IMR-90 (cell line): Measurements from ENCODE around the gene AGXT. TPM values are rescaled to one million over a fixed set of nuclear protein-coding genes. Genes with fewer than 3 reads are reported as not detected.
A peak's percentile ranks its signal among the peaks of the same experiment; 100 is the strongest.

Experiments
- ATAC-seq: fragments of 200-7000 bp; cut with Tn5 transposase; 2 replicates; pipeline ENCODE4 v1.9.1; 2020; ENCODE audit warnings: low read depth, mild to moderate bottlenecking, moderate library complexity
- BruUV-seq: library from RNA; stranded (reverse); fragments of 400-500 nt; replicated peaks from 2 replicates; lab custom pipeline; 2021; lab: Mats Ljungman, UMichigan
- CTCF ChIA-PET: fragments of 300-600 bp; formaldehyde crosslinking; extraction: SDS; loops from one replicate; lab custom pipeline; 2021; ENCODE audit warnings: antibody characterized with exemption; lab: Yijun Ruan, JAX
- POLR2A ChIA-PET: fragments of 300-600 bp; sonication (Branson Sonifier 250); formaldehyde crosslinking; loops from one replicate; lab custom pipeline; 2022; ENCODE audit warnings: antibody characterized with exemption; ENCODE audit not compliant: unreplicated experiment; lab: Charles Lee
- DNase-seq: peaks from one replicate; pipeline ENCODE4 v3.0.0; 2013
- H2AFZ ChIP-seq: replicated peaks from 2 replicates; pipeline ENCODE3; 2013; ENCODE audit warnings: low read length, mild to moderate bottlenecking; ENCODE audit not compliant: poor library complexity
- H2AK5ac ChIP-seq: 2 replicates; pipeline ENCODE4 v1.6.1; 2013; ENCODE audit warnings: low read depth, low read length, inconsistent platforms
- H2AK9ac ChIP-seq: replicated peaks from 2 replicates; pipeline ENCODE3; 2013; ENCODE audit warnings: mild to moderate bottlenecking, low read depth, low read length, moderate library complexity; ENCODE audit not compliant: poor library complexity
- H2BK120ac ChIP-seq: 2 replicates; pipeline ENCODE4 v1.6.1; 2013; ENCODE audit warnings: low read depth, low read length, inconsistent platforms
- H2BK15ac ChIP-seq: 3 replicates; pipeline ENCODE4 v1.6.1; 2013; ENCODE audit warnings: low read depth, low read length, inconsistent platforms
- H2BK20ac ChIP-seq: 2 replicates; pipeline ENCODE4 v1.6.1; 2013; ENCODE audit warnings: low read depth, mild to moderate bottlenecking, inconsistent platforms, low read length, moderate library complexity
- H2BK5ac ChIP-seq: 2 replicates; pipeline ENCODE4 v1.6.1; 2013; ENCODE audit warnings: mild to moderate bottlenecking, low read depth, low read length, inconsistent platforms; ENCODE audit not compliant: poor library complexity, severe bottlenecking
- H3K14ac ChIP-seq: replicated peaks from 2 replicates; pipeline ENCODE4 v1.6.1; 2013; ENCODE audit warnings: low read depth, low read length, inconsistent platforms
- H3K18ac ChIP-seq: 2 replicates; pipeline ENCODE4 v1.6.1; 2013; ENCODE audit warnings: low read depth, low read length, control low read depth
- H3K23ac ChIP-seq: 2 replicates; pipeline ENCODE4 v1.6.1; 2013; ENCODE audit warnings: low read depth, low read length, inconsistent platforms
- H3K27ac ChIP-seq: 2 replicates; pipeline ENCODE4 v1.5.1; 2013; ENCODE audit warnings: mild to moderate bottlenecking, control low read depth, low read length; ENCODE audit not compliant: insufficient read depth
- H3K27me3 ChIP-seq: 2 replicates; pipeline ENCODE4 v1.6.1; 2013; ENCODE audit warnings: low read length; ENCODE audit not compliant: control insufficient read depth, insufficient read depth
- H3K36me3 ChIP-seq: 2 replicates; pipeline ENCODE4 v1.6.1; 2013; ENCODE audit warnings: low read length, mixed read lengths; ENCODE audit not compliant: control insufficient read depth, insufficient read depth
- H3K4ac ChIP-seq: 2 replicates; pipeline ENCODE4 v1.6.1; 2013; ENCODE audit warnings: low read depth, low read length, inconsistent platforms
- H3K4me1 ChIP-seq: 2 replicates; pipeline ENCODE4 v1.6.1; 2013; ENCODE audit warnings: low read length, mixed read lengths; ENCODE audit not compliant: control insufficient read depth, insufficient read depth
- H3K4me2 ChIP-seq: 2 replicates; pipeline ENCODE4 v1.6.1; 2013; ENCODE audit warnings: low read depth, mild to moderate bottlenecking, control low read depth, low read length, moderate library complexity
- H3K4me3 ChIP-seq: 2 replicates; pipeline ENCODE4 v1.5.1; 2013; ENCODE audit warnings: low read depth, mild to moderate bottlenecking, control low read depth, low read length, moderate library complexity; ENCODE audit not compliant: insufficient read depth
- H3K56ac ChIP-seq: 2 replicates; pipeline ENCODE4 v1.6.1; 2013; ENCODE audit warnings: low read length, inconsistent platforms; ENCODE audit not compliant: insufficient read depth; ENCODE audit errors: extremely low read depth
- H3K79me1 ChIP-seq, 2 experiments: 2 replicates each; pipeline ENCODE4 v1.6.1; 2013; ENCODE audit warnings: low read length in 2 of 2, inconsistent platforms in 1 of 2, low read depth in 1 of 2
- H3K9ac ChIP-seq: 2 replicates; pipeline ENCODE4 v1.6.1; 2013; ENCODE audit warnings: low read depth, low read length, control low read depth
- H3K9me1 ChIP-seq: 2 replicates; pipeline ENCODE4 v1.6.1; 2013; ENCODE audit warnings: low read length, inconsistent platforms; ENCODE audit not compliant: insufficient read depth
- H3K9me3 ChIP-seq: 2 replicates; pipeline ENCODE4 v1.6.1; 2013; ENCODE audit warnings: low read length; ENCODE audit not compliant: control insufficient read depth, insufficient read depth
- H4K20me1 ChIP-seq: 2 replicates; pipeline ENCODE4 v1.6.1; 2013; ENCODE audit warnings: low read length, inconsistent platforms; ENCODE audit not compliant: insufficient read depth
- H4K5ac ChIP-seq: 2 replicates; pipeline ENCODE4 v1.6.1; 2013; ENCODE audit warnings: mild to moderate bottlenecking, low read depth, low read length, control low read depth
- H4K8ac ChIP-seq, 2 experiments: 2 replicates each; pipeline ENCODE4 v1.6.1; 2013; ENCODE audit warnings: low read depth in 2 of 2, low read length in 2 of 2, control low read depth in 1 of 2, inconsistent platforms in 1 of 2
- H4K91ac ChIP-seq: 2 replicates; pipeline ENCODE4 v1.6.1; 2013; ENCODE audit warnings: low read depth, low read length, inconsistent platforms; ENCODE audit not compliant: insufficient read depth
- BHLHE40 ChIP-seq: fragments of 150-350 bp; IDR thresholded peaks from 2 replicates; pipeline ENCODE4 v1.6.1; 2016; ENCODE audit warnings: mild to moderate bottlenecking, low read depth, low read length
- CEBPB ChIP-seq: IDR thresholded peaks from 2 replicates; pipeline ENCODE4 v1.6.1; 2012; ENCODE audit warnings: low read depth, low read length, improper control_type of control experiment
- CHD1 ChIP-seq: IDR thresholded peaks from 2 replicates; pipeline ENCODE4 v1.6.1; 2012; ENCODE audit warnings: low read depth, low read length, improper control_type of control experiment
- ELK1 ChIP-seq: fragments of 150-350 bp; IDR thresholded peaks from 2 replicates; pipeline ENCODE4 v1.6.1; 2016; ENCODE audit warnings: low read depth, mild to moderate bottlenecking, low read length, moderate library complexity, borderline replicate concordance
- FOS ChIP-seq: fragments of 150-350 bp; IDR thresholded peaks from 2 replicates; pipeline ENCODE4 v1.6.1; 2016; ENCODE audit warnings: low read depth, low read length
- MAZ ChIP-seq: IDR thresholded peaks from 2 replicates; pipeline ENCODE4 v1.6.1; 2012; ENCODE audit warnings: low read depth, mild to moderate bottlenecking, low read length, improper control_type of control experiment, moderate library complexity, borderline replicate concordance
- MXI1 ChIP-seq: IDR thresholded peaks from 2 replicates; pipeline ENCODE4 v1.6.1; 2012; ENCODE audit warnings: low read depth, mild to moderate bottlenecking, low read length, moderate library complexity, borderline replicate concordance
- POLR2A ChIP-seq: IDR thresholded peaks from 2 replicates; pipeline ENCODE4 v1.6.1; 2012; ENCODE audit warnings: mild to moderate bottlenecking, low read depth, low read length
- RCOR1 ChIP-seq: IDR thresholded peaks from 2 replicates; pipeline ENCODE4 v1.6.1; 2012; ENCODE audit warnings: mild to moderate bottlenecking, low read length, improper control_type of control experiment; ENCODE audit not compliant: insufficient replicate concordance
- SMC3 ChIP-seq: fragments of 150-350 bp; IDR thresholded peaks from 2 replicates; pipeline ENCODE4 v1.6.1; 2016; ENCODE audit warnings: low read depth, mild to moderate bottlenecking, antibody characterized with exemption, low read length, moderate library complexity
- WGBS, 2 experiments: methylation state at CpG; one replicate each; pipeline versions ENCODE4 v1.1.5 to v1.1.7; 2013; ENCODE audit warnings: missing lambda C conversion rate in 2 of 2; ENCODE audit not compliant: insufficient read length in 1 of 2; ENCODE audit errors: extremely low coverage in 2 of 2; 5-methylcytosine and 5-hydroxymethylcytosine counted together
- dilution Hi-C: fragments of 300-500 bp; cut with HindIII; formaldehyde crosslinking; loops from one replicate; pipeline ENCODE4 v1.14.3; 2018; ENCODE audit warnings: low sequenced_read_pairs; ENCODE audit not compliant: unreplicated experiment
- in situ Hi-C: fragments of 300-500 bp; cut with MboI; formaldehyde crosslinking; loops from 3 replicates; pipeline ENCODE4 v1.14.3; 2019; ENCODE audit warnings: low sequenced_read_pairs, inconsistent platforms, mixed read lengths
- intact Hi-C: fragments of 100-400 bp; cut with micrococcal nuclease; formaldehyde crosslinking; loops from 2 replicates; pipeline ENCODE4 v1.10.0; 2022
- polyA plus RNA-seq, 3 experiments: library from polyadenylated mRNA; depleted of rRNA; stranded (reverse); fragments of >200 nt; gene quantifications; 2 replicates each; pipeline ENCODE4 v1.2.3, GENCODE V29; 2012; ENCODE audit warnings: low replicate concordance in 1 of 3
- total RNA-seq: library from RNA; depleted of rRNA; stranded (reverse); fragments of >200 nt; gene quantifications from 2 replicates; pipeline ENCODE4 v1.2.3, GENCODE V29; 2012
- TF ChIP-seq, protein P1 (sequence below): conservative IDR thresholded peaks from 2 replicates; pipeline ENCODE4 v1.5.1; 2012; ENCODE audit warnings: mild to moderate bottlenecking, low read depth, low read length, improper control_type of control experiment
- TF ChIP-seq, protein P2 (sequence below): fragments of 150-350 bp; IDR thresholded peaks from 2 replicates; pipeline ENCODE4 v1.6.1; 2017; ENCODE audit warnings: mild to moderate bottlenecking, antibody characterized with exemption, low read length, low read depth

The AGXT gene
- total and polyA plus RNA-seq, 2 of the 4 experiments (the other 2 are of a cell fraction) = not detected

- Histone ChIP-seq H2BK5ac (no peak overlapping the region), H2BK20ac (no peak overlapping the region), H3K9ac (no peak overlapping the region), H4K5ac (no peak overlapping the region), H4K91ac (no peak overlapping the region), H3K9me3 (peaks cover 11% of the 10 kb centered on the region), H3K27ac (no peak overlapping the region), H2AK5ac (no peak overlapping the region), H4K20me1 (no peaks in the 10 kb centered on the region), H4K8ac (no peak overlapping the region), H3K27me3 (peaks cover 32% of the 10 kb centered on the region), H3K36me3 (no peaks in the 10 kb centered on the region), H3K56ac (no peak overlapping the region), H3K4me3 (no peak overlapping the region), H2AFZ (no peak overlapping the region), H2AK9ac (peak overlapping the region; percentile 55), H3K4me1 (no peaks in the 10 kb centered on the region), H3K4ac (no peak overlapping the region), H2BK15ac (no peak overlapping the region), H3K18ac (no peak overlapping the region), H3K23ac (no peak overlapping the region), H3K14ac (no peak overlapping the region), H3K4me2 (no peak overlapping the region), H2BK120ac (no peak overlapping the region), H3K9me1 (no peaks in the 10 kb centered on the region), H3K79me1 (no peaks in the 10 kb centered on the region)
- 67% methylated on average over 12 of the region's 21 CpGs; no CpG with 5 or more reads in 1 of the 2 experiments for WGBS, 2 experiments
- POLR2A ChIA-PET = no interaction called here
- in situ Hi-C loops = loop anchor here (10.0 to 25.0 kb wide), 2 partner anchors 217 to 805 kb away; no protein-coding TSS in a partner anchor
- ATAC-seq (no peak), DNase-seq (no peak)
- BruUV-seq = no TSS peak
- dilution Hi-C loops = no loop called here
- TF ChIP-seq CHD1 = no peak
- no peak for TF ChIP-seq MXI1
- TF ChIP-seq CEBPB = no peak
- no peak for TF ChIP-seq FOS
- TF ChIP-seq, protein P1, sequence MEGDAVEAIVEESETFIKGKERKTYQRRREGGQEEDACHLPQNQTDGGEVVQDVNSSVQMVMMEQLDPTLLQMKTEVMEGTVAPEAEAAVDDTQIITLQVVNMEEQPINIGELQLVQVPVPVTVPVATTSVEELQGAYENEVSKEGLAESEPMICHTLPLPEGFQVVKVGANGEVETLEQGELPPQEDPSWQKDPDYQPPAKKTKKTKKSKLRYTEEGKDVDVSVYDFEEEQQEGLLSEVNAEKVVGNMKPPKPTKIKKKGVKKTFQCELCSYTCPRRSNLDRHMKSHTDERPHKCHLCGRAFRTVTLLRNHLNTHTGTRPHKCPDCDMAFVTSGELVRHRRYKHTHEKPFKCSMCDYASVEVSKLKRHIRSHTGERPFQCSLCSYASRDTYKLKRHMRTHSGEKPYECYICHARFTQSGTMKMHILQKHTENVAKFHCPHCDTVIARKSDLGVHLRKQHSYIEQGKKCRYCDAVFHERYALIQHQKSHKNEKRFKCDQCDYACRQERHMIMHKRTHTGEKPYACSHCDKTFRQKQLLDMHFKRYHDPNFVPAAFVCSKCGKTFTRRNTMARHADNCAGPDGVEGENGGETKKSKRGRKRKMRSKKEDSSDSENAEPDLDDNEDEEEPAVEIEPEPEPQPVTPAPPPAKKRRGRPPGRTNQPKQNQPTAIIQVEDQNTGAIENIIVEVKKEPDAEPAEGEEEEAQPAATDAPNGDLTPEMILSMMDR = no peak
- TF ChIP-seq POLR2A = no peak
- TF ChIP-seq MAZ = no peak
- TF ChIP-seq BHLHE40 = no peak
- TF ChIP-seq RCOR1 = no peak
- no peak for TF ChIP-seq ELK1
- TF ChIP-seq SMC3 = no peak
- TF ChIP-seq, protein P2, sequence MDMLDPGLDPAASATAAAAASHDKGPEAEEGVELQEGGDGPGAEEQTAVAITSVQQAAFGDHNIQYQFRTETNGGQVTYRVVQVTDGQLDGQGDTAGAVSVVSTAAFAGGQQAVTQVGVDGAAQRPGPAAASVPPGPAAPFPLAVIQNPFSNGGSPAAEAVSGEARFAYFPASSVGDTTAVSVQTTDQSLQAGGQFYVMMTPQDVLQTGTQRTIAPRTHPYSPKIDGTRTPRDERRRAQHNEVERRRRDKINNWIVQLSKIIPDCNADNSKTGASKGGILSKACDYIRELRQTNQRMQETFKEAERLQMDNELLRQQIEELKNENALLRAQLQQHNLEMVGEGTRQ = no peak
- intact Hi-C loops = no loop called here
- CTCF ChIA-PET = no interaction called here
These were observed 11.3 kb upstream of the AGXT start for GRCh38 chr2:240857039-240858008.
